ENCODE results near the gene RELL2.

- no peak for TF ChIP-seq ZNF423 (CRISPR knock-in tag; IDR thresholded peaks at IDR 0.05)
- no peak for TF ChIP-seq CTCF (IDR thresholded peaks at IDR 0.05)
- TF ChIP-seq TP53 (CRISPR knock-in tag; IDR thresholded peaks at IDR 0.05), result no peak
- no peak for TF ChIP-seq IRF2 (CRISPR knock-in tag; IDR thresholded peaks at IDR 0.05; ENCODE audit: borderline replicate concordance, low read depth)
- TF ChIP-seq CBFB (CRISPR knock-in tag; IDR thresholded peaks at IDR 0.05; ENCODE audit: low read depth), result no peak
- TF ChIP-seq ATF2 (CRISPR knock-in tag; IDR thresholded peaks at IDR 0.05; ENCODE audit: borderline replicate concordance, low read depth), result no peak
Observed at GRCh38 chr5:141665995-141666940, 29.5 kb downstream of the RELL2 start.

Measured in WTC11 (cell line).